ENCODE results near the gene ST6GALNAC6.
"Not testable (repeated sequence)": the region's sequence is repeated elsewhere in the genome, so short reads cannot be mapped to it uniquely, and the experiment has no call there.

The ST6GALNAC6 gene

DNA sequence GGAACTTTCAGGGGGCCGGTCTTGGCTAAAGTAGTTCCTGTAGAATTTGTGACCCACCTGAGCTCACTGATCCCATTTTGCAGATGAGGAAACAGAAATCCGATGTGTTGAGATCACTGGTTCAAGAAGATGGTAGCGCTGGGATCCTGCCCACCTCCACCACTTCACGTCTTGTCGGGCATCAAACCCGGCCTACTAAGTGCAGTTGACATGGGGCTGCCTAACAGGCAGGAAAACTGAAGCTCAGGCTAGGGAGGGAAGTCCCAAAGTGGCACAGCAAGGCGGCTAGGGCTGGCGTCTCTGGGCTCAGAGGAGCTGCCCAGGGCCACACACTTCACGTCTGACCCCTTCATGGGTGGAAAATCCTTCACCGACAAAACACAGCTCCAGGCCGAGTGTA lies 44.4 kb downstream of the ST6GALNAC6 start:
- DNase-seq (ENCODE audit: low read depth): no peak

DNA sequence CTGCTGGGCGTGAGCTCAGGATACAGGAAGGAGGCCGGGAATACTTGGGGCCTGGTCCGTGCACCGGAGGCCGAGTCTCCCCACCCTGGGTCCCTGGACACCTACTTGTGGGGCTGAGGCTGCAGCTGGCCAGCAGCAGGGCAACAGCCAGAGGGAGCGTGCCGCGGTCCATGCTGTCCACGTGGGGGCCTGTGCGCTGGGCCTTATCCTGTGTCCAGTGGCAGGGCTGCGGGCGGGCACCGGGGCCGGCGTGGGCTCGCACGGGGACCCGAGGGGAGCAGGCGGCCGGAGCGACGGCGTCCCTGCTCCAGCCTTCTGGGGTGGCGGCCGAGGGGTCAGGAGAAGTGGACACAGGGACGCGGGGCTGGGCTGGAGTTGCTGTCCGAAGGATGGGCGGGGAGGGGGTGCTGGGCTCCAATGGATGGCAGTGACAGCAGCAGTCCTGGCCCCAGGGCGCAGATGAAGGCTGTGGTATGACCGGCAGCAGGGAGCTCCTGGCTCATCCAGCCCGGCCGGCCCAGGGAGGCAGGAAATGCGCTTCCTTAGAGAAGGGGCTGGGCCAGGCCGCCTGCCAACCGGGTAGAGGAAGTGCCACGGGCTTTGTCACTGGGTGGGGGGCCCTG lies 45.1 kb downstream of the ST6GALNAC6 start, which contains the start of gene ENG:
Gene ENG (minus strand): TSS at position 475 of the 623 bp plus-strand sequence. CDS start 303 bp downstream, at position 172.
- DNase-seq (ENCODE audit: low read depth): no peak

DNA sequence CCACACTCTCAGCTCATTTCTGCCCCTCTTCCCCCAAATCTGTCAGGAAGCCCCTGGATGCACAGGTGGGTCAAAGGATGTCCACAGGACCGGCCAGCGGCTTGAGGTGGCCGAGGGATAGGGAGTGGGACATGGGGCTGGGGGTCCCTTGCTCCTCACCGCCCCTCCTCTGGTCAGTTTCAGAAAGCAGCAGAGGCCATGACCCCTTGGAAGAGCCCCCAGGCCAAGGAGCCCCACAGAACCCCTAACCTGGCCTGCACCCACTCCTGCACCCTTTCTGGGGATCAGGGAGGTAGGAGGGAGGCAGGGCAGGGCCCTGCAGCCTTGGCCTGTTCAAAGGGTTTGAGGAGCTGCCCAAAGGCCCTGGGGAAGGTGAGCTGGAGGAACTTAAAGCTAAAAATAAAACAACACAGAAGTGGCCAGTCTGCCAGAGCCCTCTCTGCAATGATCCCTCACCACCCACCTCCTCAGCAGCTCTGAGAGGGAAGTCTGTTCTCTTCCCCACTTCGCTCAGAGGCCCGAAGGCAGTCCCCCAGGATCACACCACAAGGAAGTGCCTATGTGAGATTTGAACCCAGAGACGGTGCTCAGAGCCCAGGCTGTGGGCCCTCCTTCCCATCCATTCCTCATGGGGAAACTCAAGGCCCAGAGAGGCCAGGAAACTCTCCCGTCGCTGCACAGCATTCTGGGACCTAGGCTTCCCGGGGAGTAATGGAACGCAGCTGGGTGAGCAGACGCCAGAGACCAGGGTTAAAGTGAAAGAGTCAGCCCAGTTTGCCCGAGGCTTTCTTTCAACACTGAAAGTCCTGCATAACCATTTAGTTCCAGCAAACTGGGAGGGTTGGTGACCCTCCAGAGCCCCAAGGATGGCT lies 45.9 kb downstream of the ST6GALNAC6 start:
- no peak for DNase-seq (ENCODE audit: low read depth)

DNA sequence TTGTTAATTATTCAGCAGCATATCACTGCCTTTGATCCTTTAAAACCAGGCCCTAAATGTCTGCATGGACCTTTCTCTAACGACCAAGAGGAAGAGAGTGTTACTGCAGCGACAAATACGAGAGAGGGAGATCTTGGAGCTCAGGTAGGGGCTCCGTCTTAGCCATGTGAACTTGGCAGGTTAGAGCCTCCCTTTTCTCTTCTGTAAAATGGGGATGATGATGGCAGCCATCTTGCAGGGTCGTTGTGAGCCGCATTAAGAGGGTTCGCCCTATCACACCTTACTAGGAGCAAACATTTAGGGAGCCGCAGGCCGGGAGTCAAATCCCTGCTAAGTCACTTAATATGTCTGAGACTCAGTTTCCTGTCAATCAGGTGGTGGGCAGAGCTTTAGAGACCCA lies 46.6 kb downstream of the ST6GALNAC6 start:
- no peak for DNase-seq (ENCODE audit: low read depth)

DNA sequence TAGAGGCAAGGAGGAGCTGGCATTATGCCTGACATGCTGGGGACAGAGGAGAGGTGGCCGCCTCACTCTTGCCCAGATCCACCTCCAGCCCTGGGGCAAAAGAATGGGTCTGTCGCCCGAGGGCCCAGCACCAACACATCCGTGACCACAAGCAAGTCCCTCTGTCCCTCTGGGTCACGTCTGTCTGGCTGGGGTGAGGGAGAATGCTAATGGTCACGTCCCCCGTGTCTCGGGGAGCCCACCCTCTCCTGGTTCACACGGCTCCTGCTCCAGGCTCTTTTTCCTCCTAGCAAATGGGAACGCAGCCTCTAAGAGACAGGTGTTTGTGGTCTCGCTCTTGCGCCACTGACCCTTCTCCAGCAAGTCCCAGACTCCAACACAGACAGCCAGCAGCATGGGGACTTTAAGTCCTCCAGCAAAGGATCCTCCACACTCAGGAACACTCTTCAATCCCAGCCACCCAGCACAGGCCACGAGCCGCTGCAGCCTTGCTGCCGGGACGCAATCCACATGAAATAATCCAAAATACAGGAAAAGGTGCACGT lies 49.0 kb downstream of the ST6GALNAC6 start:
- DNase-seq (ENCODE audit: low read depth): no peak

DNA sequence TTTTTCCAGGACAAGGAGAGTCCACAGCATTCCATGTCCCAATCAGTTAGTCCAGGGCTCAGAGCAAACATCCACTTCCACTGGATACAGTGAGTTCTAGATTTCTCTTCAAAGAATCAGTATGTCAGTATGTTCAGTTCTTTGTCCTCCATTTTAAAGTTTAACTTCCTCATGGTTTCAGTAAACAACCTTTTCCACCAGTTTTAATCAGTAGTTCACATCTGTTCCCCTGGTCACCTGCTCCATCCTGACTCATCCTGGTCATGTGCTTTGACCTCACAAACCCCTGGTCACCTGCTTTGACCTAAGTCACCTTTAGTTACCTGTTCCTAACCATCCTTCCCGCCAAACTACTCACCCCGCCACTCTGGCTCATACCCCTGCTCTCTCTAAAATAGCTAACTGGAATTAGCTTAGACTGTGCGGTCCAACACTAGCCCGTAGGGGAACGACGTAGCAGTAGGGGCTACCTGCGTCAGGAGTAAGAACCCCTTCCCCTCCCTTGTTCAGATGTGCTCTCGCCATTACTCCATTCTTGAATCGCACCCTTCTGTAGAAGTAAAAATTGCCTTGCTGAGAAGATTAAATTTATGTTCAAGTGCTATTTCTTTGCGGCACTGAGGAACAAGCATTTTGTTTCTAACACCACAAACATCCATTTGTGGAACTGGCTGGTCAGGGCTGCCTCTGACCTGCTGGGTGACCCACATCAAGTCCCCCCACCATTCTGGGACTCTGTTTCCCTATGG lies 50.5 kb downstream of the ST6GALNAC6 start:
- DNase-seq (ENCODE audit: low read depth): no peak

DNA sequence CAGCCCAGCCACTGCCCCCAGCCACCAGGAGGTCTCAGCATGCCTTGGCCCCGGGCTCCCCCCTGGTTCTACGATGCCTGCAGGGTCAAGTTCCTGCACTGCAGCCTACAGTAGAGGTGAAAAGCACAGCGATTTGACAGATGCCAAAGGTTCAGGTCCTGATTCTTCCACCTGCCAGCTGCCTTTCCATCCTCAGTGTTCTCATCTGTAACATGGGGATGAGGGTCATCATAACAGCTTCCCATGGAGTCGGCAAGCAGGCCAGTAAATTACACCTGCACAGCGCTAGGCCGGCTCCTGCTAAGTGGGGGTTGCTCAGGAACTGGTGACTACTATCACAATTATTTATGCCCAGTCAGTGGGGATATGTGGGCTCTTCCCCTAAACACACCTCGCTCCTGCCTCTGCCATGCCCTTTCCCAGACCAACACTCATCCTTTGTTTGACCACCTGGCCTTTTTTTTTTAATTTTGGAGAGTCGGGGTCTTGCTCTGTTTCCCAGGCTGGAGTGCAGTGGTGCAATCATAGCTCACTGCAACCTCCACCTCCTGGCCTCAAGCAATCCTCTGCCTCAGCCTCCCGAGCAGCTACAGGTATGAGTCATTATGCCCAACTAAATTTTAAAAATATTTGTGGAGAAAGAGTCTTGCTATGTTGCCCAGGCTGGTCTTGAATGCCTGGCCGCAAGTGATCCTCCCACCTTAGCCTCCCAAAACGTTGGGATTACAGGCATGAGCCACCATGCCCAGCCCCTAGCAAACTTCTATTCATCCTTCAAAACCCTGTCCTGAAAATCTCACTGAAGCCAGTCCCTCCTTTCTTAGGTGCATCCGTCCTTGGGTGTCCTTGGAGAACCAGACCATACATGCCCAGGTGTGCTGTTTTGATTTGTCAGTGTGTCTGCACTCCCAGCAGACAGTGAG lies 51.3 kb downstream of the ST6GALNAC6 start:
- no peak for DNase-seq (ENCODE audit: low read depth)

DNA sequence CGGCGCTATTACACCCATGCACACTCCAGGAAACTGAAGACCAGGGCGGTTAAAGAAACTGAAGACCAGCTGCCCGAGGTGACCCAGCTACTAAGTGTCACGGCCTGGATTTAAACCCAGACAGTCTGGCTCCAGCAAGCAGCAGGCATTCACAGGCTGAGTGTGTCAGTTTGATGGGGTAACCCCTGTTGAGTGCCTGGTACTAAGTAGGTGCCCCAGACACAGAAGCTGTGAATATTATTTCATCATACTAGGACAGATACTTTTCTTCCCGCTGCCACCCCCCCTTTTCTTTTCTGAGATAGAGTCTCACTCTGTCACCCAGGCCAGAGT lies 52.3 kb downstream of the ST6GALNAC6 start:
- DNase-seq (ENCODE audit: low read depth): no peak

DNA sequence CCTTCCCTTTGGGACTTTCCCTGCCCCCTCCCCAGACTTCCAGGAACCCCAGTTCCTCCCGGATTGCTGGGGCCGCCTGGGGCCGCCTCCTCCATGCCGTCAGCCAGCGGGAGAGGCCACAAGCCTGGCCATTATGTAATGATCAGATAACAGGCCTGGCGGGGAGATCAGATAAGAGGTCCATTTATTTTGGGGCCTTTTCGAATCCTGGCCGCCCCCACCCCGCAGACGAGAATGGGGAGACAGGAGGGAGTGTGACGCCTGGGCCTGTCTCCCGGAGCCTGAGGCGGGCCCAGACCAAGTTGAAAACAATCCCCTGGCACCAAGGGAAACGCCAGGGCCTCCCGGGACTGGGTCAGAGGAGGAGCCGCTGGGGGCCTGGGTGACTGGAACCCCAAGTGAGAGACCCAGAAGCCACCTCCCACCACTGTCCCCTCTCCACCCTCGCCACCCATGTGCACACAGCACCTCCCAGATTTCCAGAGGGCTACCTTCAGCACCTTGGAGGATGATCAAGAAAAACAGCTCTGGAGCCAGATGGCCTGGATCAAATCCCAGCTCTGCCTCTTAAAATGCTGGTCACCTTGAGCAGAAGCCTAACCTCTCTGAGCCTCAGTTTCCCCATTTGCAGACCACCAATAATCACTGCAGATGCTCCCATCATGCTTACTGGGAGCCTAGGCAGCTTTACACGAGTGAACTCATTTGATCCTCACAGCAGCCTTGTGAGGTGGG lies 52.8 kb downstream of the ST6GALNAC6 start:
- DNase-seq (ENCODE audit: low read depth): no peak

DNA sequence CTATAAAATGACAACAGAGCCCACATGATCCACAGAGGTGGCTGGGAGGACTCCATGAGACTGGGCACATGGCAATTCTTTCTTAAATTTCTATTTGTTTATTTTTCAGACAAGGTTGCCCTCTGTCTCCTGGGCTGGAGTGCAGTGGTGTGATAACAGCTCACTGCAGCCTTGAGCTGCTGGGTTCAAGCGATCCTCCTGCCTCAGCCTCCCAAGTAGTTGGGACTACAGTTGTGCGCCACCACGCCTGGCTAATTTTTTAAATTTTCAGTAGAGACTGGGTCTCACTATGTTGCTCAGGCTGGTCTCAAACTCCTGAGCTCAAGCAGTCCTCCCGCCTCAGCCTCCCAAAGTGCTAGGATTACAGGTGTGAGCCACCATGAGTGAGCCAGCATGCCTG lies 53.8 kb downstream of the ST6GALNAC6 start:
- not testable (repeated sequence) for DNase-seq (ENCODE audit: low read depth)

DNA sequence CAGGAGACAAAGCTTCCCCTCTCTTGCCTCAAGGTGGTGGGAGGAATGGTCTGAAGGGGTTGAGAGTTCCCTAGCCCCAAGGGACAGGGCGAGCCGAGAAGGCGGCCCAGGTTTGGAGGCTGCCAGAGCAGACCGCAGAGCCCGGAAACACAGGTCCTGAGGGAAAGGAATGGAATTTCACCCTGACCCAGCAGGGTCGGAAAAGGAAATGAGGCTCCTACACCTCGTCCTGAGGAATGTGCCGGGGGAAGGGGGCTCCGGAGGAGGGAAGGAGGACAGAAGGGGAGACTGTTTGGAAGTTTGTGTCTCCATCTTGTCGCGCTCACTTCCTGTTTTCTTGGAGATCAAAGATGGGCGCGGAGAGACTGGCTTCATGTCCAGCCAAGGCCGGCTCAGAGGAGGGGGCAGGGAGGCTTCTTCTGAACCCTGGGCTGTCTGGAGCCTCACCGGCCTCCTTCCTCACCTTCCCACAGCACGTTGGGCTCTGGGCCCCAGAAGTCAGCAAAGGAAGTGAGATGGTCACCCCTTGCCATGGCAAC lies 54.5 kb downstream of the ST6GALNAC6 start:
- DNase-seq (ENCODE audit: low read depth): no peak

DNA sequence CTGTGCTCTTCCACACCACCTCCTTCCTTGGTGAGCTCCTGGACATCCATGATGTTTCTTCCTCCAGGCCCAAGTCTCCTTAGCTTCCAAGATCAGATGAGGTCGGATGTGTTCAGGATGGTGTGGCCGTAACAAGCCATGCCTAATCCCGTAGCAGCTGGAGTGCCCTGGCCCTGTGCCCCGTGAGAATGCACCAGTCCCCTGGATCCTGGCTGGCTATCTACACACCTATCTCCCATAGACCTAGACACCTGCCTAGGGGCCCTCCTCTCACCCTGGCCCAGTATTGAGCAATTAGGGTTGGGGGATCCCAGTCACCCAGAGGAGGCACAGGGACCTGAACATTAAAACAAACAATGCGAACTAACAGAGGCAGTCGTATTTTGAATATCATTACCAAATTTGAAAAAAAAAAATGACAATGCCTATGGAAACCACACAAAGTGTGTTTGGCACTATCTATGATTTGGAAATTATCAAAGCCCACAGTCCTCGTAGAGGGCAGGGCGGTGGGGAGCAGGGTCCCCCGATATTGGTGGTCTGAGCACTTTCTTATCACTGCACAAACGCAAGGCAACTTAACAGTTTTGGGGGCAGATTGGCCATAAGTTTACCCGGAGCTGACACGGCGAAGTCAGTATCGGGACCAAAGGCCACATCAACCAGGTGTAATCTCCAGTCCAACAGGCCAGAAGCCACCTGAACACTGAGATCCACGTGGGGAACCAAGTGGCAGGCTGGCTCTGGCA lies 58.1 kb downstream of the ST6GALNAC6 start:
- no peak for DNase-seq (ENCODE audit: low read depth)

DNA sequence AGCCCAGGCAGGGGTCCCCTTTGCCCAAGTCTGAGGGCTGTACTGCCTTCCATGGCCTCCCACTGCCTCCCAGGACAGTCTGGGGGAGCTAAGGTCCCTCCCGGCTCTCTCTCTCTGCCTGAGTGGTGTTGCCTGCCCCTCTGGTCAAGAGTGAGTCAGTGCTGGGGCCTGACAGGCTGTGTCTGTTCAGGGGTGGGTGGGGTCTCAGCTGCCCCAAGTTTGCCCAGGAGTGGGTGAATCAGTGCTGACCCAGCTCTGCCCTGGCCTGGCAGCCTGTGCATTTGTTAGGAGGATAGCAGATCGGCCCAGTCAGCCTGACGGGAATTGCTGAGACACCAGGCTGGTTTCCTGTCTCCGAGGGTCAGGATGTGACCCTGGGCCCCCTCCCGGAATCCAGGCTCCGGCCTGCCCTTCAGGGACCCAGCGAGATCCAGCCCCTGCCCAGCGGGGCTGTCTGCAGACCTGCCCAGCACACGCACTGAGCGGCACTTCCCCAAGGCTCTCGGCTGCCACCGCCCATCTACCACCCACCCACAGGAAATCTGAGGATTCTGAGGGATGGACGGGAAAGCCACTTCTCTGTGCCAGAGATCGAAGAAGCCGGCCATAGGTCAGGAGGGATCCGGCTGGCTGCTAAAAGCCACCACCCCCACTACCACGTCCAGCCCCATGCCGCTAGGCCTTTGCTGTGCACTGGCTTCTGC lies 60.9 kb downstream of the ST6GALNAC6 start:
- no peak for DNase-seq (ENCODE audit: low read depth)

DNA sequence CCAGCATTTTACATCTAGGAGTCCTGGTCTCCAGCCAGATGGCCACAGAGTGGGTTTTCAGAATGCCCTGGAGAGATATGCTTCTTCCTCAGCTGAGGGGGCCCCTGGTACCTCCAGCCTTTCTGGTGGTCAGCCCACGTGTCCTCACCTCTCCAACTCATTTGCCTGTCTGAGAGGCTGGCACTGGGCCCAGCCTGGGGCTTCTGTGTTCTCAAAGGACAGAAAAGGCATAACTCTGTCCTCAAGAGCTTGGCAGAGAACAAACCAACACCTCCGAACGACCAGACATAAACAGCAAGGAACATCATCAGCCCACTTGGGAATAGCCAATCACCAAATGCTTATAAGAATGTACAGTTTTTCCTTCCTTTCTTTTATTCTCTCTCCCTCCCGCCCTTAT lies 62.1 kb downstream of the ST6GALNAC6 start:
- no peak for DNase-seq (ENCODE audit: low read depth)

DNA sequence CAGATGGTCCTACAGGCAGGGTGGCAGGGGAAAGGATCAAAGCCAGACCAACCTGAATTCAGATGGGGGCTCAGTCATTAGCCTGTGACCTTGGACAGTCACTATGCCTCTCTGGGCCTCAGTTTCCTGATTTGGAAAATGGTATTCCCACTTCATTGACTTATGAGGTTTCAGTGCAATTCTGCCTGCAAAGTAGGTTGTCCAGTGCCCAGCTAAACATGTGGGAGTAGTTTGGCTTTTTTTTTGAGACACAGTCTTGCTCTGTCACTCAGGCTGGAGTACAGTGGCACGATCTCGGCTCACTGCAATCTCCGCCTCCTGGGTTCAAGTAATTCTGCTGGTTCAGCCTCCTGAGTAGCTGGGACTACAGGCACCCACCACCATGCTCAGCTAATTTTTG lies 62.8 kb downstream of the ST6GALNAC6 start:
- not testable (repeated sequence) for DNase-seq (ENCODE audit: low read depth)

DNA sequence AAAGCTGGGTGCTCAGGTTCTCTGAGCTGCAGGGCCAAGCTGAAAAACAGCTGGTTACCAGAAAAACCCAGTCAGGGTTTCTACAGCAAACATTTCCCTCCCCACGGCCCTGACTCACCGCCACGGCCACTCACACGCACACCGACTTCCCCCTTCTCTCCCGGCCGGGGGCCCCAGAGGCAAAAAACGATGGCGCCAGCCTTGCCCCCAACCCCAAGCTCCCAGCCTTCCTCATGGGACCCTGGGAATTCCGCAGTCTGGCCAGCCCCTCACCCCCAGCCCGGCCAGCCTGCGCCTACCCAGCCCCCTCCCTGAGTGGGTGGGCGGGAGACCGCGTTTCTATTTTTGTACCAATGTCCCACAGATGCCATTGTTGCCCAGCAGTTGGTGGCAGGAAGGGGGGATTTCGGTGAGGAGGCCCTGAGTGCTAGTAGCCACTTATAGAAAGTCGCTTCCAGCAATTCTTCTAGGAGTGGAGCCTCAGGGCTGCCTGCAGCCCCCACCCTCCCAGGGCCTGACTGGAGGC lies 63.3 kb downstream of the ST6GALNAC6 start:
- DNase-seq (ENCODE audit: low read depth): no peak
